GM13976 (cell line): ENCODE data around the gene INTS6L.

Source experiments
- DNase-seq: peaks from one replicate; pipeline ENCODE4 v3.0.0; 2012; ENCODE audit warnings: low spot score
- in situ Hi-C: fragments of 300-500 bp; cut with MboI; formaldehyde crosslinking; loops from one replicate; pipeline ENCODE4 v1.12.0; 2022; ENCODE audit warnings: low sequenced_read_pairs, mixed read lengths, inconsistent platforms; ENCODE audit not compliant: unreplicated experiment
- TF ChIP-seq, protein P1 (sequence below): IDR thresholded peaks from 2 replicates; pipeline ENCODE4 v1.5.1; 2012; ENCODE audit warnings: borderline replicate concordance, mild to moderate bottlenecking; ENCODE audit not compliant: insufficient read depth; ENCODE audit errors: extremely low read depth, missing control alignments, control extremely low read depth

Gene INTS6L

DNA sequence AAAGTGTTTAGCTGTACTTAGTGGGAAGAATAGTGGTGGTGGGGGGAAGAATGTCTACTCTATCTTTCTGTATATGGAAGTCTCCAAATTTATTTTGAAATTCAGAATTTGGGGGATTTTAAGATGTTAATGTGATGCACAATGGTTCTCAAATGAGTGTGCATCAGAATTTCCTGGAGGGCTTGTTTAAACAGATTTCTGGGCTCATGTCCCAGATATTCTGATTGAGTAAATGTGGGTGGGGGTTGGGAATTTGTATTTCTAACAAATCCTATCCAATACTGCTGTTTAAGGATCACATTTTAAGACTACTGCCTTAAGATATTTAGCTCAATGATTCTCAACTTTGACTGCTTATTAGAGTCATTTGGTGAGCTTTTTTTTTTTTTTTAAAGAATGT lies 15.1 kb upstream of the INTS6L start:
- in situ Hi-C loops, result no loop called here
- TF ChIP-seq, protein P1, sequence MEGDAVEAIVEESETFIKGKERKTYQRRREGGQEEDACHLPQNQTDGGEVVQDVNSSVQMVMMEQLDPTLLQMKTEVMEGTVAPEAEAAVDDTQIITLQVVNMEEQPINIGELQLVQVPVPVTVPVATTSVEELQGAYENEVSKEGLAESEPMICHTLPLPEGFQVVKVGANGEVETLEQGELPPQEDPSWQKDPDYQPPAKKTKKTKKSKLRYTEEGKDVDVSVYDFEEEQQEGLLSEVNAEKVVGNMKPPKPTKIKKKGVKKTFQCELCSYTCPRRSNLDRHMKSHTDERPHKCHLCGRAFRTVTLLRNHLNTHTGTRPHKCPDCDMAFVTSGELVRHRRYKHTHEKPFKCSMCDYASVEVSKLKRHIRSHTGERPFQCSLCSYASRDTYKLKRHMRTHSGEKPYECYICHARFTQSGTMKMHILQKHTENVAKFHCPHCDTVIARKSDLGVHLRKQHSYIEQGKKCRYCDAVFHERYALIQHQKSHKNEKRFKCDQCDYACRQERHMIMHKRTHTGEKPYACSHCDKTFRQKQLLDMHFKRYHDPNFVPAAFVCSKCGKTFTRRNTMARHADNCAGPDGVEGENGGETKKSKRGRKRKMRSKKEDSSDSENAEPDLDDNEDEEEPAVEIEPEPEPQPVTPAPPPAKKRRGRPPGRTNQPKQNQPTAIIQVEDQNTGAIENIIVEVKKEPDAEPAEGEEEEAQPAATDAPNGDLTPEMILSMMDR, result no peak
- no peak for DNase-seq

DNA sequence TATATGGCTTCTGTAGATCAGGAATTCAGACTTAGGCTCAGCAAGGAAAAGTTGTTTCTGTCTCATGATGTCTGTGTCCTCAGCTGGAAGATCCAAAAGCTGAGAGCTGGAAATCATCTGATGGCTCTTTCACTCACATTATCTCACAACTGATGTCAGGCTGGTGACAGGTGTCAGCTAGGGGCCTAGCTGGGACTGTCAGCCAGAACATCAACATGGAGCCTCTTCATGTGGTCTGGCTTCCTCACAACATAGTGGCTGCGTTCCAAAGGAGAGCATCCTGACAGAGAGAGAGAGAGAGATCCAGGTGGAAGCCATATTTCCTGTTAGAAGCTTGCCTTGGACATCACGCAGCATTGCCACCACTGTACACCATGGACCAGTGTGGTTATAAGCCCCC lies 10.6 kb upstream of the INTS6L start:
- in situ Hi-C loops, result no loop called here
- TF ChIP-seq, protein P1, result no peak
- DNase-seq, result no peak

DNA sequence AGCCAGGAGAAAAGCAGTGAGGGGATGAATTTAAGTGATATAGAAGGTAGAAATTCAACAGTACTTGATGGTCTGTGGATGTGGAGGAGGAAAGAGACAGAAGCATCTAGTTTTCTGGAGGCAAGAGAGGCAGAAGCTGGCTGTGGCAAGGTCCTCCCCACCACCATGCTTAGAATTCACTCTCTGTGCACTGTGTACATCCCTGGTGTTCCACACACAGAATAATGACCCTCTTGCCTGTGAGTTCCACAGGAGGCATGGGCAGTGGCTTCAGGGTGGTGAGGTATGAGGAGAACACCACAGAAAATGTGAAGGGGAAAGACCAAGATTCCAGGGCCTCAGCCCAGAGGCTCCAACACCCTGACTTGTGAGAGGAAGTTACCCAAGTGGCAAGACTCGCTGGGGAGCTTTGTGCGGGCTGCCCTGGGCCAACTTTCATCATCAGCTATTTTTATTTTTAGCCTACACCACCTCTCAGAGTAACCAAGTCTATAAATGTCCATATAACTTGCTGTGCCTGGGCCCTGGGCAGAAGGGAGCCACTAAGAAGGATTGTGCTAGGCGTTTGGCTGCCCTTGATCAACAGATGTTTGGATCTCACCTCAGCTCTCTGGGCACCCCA lies 7.8 kb upstream of the INTS6L start:
- in situ Hi-C loops, result no loop called here
- DNase-seq, result no peak
- TF ChIP-seq, protein P1, result no peak

DNA sequence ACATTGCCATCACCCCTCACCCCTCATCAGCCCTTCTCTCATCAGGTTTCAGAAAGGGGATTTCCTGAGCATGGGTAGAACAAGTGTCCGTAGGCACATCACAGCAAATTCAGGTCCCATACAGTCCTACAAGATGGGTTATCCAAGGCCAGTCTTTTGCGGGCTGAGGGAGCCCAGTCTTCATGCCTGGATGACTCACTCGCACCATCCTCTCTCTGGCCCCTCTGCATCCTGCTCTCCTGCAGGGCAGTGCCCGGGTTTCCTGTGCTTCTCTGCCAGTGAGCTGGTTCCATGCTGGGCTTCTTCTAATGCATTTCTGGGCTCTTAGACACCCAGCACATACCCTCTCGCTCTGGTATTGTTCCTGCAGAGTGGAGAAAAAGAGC lies 7.3 kb upstream of the INTS6L start:
- in situ Hi-C loops, result no loop called here
- no peak for DNase-seq
- TF ChIP-seq, protein P1, result no peak

DNA sequence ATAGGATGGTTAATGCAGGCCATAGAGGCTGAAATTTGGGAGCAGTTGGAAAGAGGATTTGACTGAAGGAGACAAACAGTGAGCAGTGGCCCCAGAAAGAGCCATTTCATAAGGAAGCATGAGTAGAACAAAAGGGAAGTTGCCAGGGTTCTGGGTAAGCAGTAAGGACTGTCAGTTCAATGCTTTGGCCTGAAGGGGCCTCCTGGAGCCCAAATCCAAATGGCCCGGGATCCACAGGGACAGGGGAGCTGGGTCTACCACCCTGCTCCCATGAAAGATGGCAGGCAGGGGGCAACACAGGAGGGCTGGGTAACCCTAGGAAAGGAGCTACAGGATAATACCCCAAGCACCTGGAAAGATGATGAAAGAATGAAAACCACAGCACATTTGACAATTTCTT lies 4.1 kb upstream of the INTS6L start:
- in situ Hi-C loops, result no loop called here
- DNase-seq, result no peak
- TF ChIP-seq, protein P1, result no peak

DNA sequence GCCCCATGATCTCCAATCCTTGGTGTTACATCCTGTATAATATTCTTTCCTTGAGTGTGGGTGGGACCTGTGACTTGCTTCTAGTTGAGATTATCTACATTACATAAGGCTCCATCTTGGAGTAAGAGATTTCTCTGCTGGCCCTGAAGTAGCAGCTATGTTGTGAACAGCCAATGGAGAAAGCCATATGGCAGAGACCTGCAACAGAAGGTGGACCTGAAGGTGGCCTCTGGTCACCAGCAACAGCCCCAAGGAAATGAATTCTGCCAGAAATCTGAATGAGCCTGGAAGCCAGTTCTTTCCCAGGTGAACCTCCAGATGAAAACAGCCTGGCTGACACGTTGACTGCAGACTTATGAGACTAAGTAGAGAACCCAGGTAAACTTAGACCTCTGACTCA lies 2.3 kb upstream of the INTS6L start:
- in situ Hi-C loops, result no loop called here
- TF ChIP-seq, protein P1, result no peak
- no peak for DNase-seq
